Lower leg skin (tissue), 3 donors: ENCODE data around the gene HOXA9.

ENCODE experiments used
- POLR2A ChIP-seq, 2 donors: fragments of 450-650 bp; IDR thresholded peaks; one replicate each; pipeline ENCODE4 v1.6.1; 2016 to 2017; ENCODE audit warnings: antibody characterized with exemption in 2 of 2, mild to moderate bottlenecking in 1 of 2, moderate library complexity in 1 of 2
- TF ChIP-seq, protein P1 (sequence below), 3 donors: fragments of 450-650 bp; IDR thresholded peaks; one replicate each; pipeline ENCODE4 v1.5.1; 2016; ENCODE audit warnings: antibody characterized with exemption in 3 of 3, mild to moderate bottlenecking in 3 of 3, moderate library complexity in 2 of 3

GRCh38 chr7:27137640-27138315 is 27.6 kb downstream of the HOXA9 start:
- TF ChIP-seq, protein P1, sequence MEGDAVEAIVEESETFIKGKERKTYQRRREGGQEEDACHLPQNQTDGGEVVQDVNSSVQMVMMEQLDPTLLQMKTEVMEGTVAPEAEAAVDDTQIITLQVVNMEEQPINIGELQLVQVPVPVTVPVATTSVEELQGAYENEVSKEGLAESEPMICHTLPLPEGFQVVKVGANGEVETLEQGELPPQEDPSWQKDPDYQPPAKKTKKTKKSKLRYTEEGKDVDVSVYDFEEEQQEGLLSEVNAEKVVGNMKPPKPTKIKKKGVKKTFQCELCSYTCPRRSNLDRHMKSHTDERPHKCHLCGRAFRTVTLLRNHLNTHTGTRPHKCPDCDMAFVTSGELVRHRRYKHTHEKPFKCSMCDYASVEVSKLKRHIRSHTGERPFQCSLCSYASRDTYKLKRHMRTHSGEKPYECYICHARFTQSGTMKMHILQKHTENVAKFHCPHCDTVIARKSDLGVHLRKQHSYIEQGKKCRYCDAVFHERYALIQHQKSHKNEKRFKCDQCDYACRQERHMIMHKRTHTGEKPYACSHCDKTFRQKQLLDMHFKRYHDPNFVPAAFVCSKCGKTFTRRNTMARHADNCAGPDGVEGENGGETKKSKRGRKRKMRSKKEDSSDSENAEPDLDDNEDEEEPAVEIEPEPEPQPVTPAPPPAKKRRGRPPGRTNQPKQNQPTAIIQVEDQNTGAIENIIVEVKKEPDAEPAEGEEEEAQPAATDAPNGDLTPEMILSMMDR (IDR thresholded peaks at IDR 0.05): no peak
- no peak for TF ChIP-seq POLR2A (IDR thresholded peaks at IDR 0.05)
